ENCODE results near the gene L3MBTL3. TPM values are rescaled to one million over a fixed set of nuclear protein-coding genes. Genes with fewer than 3 reads are reported as not detected.

L3MBTL3 gene
- total RNA-seq, 1 donor from 2014 or later: 4.3 TPM

Other genes starting within 250 kb of the L3MBTL3 start
- gene TMEM244, start 157.3 kb upstream of the L3MBTL3 start, total RNA-seq: not detected
- gene SAMD3, start 204.4 kb downstream of the L3MBTL3 start, total RNA-seq: 0.32 TPM